ENCODE results near the gene QPCTL.

GRCh38 chr19:45747513-45747912, 55.0 kb downstream of the QPCTL start:
- TF ChIP-seq SPI1 (IDR thresholded peaks at IDR 0.05; ENCODE audit: borderline replicate concordance, low read depth) (no peak), CTCF (IDR thresholded peaks at IDR 0.05; ENCODE audit: insufficient read depth, low read length) (no peak), POLR2AphosphoS5 (IDR thresholded peaks at IDR 0.05; ENCODE audit: low read depth) (no peak), REST (IDR thresholded peaks at IDR 0.05; ENCODE audit: insufficient replicate concordance, low read depth) (no peak), GABPA (IDR thresholded peaks at IDR 0.05; ENCODE audit: low read depth) (no peak)
